H1 (cell line): ENCODE data around the gene PALD1. TPM values are rescaled to one million over a fixed set of nuclear protein-coding genes. Genes with fewer than 3 reads are reported as not detected.

Experiments used
- CTCF ChIA-PET: fragments of 300-600 bp; sonication (Branson Sonifier 250); formaldehyde crosslinking; loops from one replicate; lab custom pipeline; 2021; ENCODE audit not compliant: partially characterized antibody; lab: Charles Lee
- POLR2A ChIA-PET: fragments of 300-600 bp; sonication (Branson Sonifier 250); formaldehyde crosslinking; loops from one replicate; lab custom pipeline; 2021; ENCODE audit warnings: inconsistent platforms; ENCODE audit not compliant: partially characterized antibody; lab: Charles Lee
- DNase-seq, 2 experiments: peaks; one replicate each; pipeline versions ENCODE4 v3.0.0 to v3.0.0-alpha.2; 2010 to 2022; ENCODE audit warnings: low spot score in 2 of 2, low read depth in 1 of 2, mixed read lengths in 1 of 2
- FAIRE-seq: peaks from 2 replicates; lab custom pipeline; 2011; peaks lifted over from hg19 to GRCh38; lab: Jason Lieb, UNC
- H2AFZ ChIP-seq: 2 replicates; pipeline ENCODE4 v1.8.1; 2012; ENCODE audit warnings: low read length, inconsistent platforms
- H2AK5ac ChIP-seq: 2 replicates; pipeline ENCODE4 v1.6.1; 2013; ENCODE audit warnings: low read depth, low read length
- H2BK120ac ChIP-seq: replicated peaks from 2 replicates; pipeline ENCODE3; 2013; ENCODE audit warnings: low read depth, low read length, inconsistent platforms
- H2BK12ac ChIP-seq: 2 replicates; pipeline ENCODE4 v1.6.1; 2013; ENCODE audit warnings: low read depth, low read length
- H2BK15ac ChIP-seq: 2 replicates; pipeline ENCODE4 v1.6.1; 2013; ENCODE audit warnings: low read length
- H2BK20ac ChIP-seq: 2 replicates; pipeline ENCODE4 v1.6.1; 2013; ENCODE audit warnings: low read length
- H2BK5ac ChIP-seq: 2 replicates; pipeline ENCODE4 v1.6.1; 2013; ENCODE audit warnings: low read depth, low read length
- H3K14ac ChIP-seq: 2 replicates; pipeline ENCODE4 v1.6.1; 2013; ENCODE audit warnings: inconsistent platforms; ENCODE audit not compliant: insufficient read length
- H3K18ac ChIP-seq: 2 replicates; pipeline ENCODE4 v1.6.1; 2013; ENCODE audit warnings: low read length; ENCODE audit errors: extremely low read depth
- H3K23ac ChIP-seq: 2 replicates; pipeline ENCODE4 v1.6.1; 2013; ENCODE audit warnings: inconsistent platforms; ENCODE audit not compliant: insufficient read length
- H3K23me2 ChIP-seq: 2 replicates; pipeline ENCODE4 v1.6.1; 2013; ENCODE audit warnings: low read depth, low read length
- H3K27ac ChIP-seq: 2 replicates; pipeline ENCODE4 v1.6.1; 2011; ENCODE audit warnings: low read depth, low read length, inconsistent platforms
- H3K27me3 ChIP-seq, 4 experiments: replicated peaks in 1 of 4; 1 replicate in 1 of 4; 2 replicates in 3 of 4; pipeline versions ENCODE4 v1.6.1 to v1.8.1; 2011 to 2013; ENCODE audit warnings: low read length in 3 of 4, mild to moderate bottlenecking in 3 of 4, inconsistent platforms in 2 of 4, mixed read lengths in 2 of 4, moderate library complexity in 1 of 4; ENCODE audit not compliant: control insufficient read depth in 3 of 4, insufficient read depth in 3 of 4; ENCODE audit errors: extremely low read depth in 1 of 4
- H3K36me3 ChIP-seq, 4 experiments: 2 replicates each; pipeline versions ENCODE4 v1.6.1 to v1.8.1; 2011 to 2013; ENCODE audit warnings: mild to moderate bottlenecking in 4 of 4, low read length in 3 of 4, moderate library complexity in 2 of 4, control low read depth in 1 of 4, inconsistent platforms in 1 of 4; ENCODE audit not compliant: insufficient read depth in 4 of 4, control insufficient read depth in 2 of 4
- H3K4ac ChIP-seq: replicated peaks from 2 replicates; pipeline ENCODE3; 2013; ENCODE audit warnings: low read length, low read depth, mixed read lengths, inconsistent platforms; ENCODE audit not compliant: insufficient read length
- H3K4me1 ChIP-seq, 4 experiments: replicated peaks in 1 of 4; 1 replicate in 1 of 4; 2 replicates in 3 of 4; pipeline versions ENCODE4 v1.6.1 to v1.8.1; 2011 to 2013; ENCODE audit warnings: low read length in 3 of 4, inconsistent platforms in 2 of 4, mixed read lengths in 1 of 4; ENCODE audit not compliant: insufficient read depth in 4 of 4, control insufficient read depth in 3 of 4
- H3K4me2 ChIP-seq, 2 experiments: 2 replicates each; pipeline versions ENCODE4 v1.6.1 to v1.8.1; 2011 to 2013; ENCODE audit warnings: low read depth in 2 of 2, low read length in 2 of 2, control low read depth in 1 of 2, inconsistent platforms in 1 of 2, mild to moderate bottlenecking in 1 of 2; ENCODE audit not compliant: insufficient read depth in 1 of 2
- H3K4me3 ChIP-seq, 4 experiments: fragments of 200-600, 300-600 bp in 1 of 4; sonication (generic), shearing (Covaris generic), sonication (Bioruptor Twin) in 1 of 4; 2 replicates each; pipeline versions ENCODE4 v1.5.1 to v1.8.1; 2011 to 2016; ENCODE audit warnings: low read length in 4 of 4, low read depth in 3 of 4, control low read depth in 2 of 4, inconsistent platforms in 2 of 4, mild to moderate bottlenecking in 2 of 4, mixed read lengths in 1 of 4, moderate library complexity in 1 of 4; ENCODE audit not compliant: insufficient read depth in 2 of 4; ENCODE audit errors: extremely low read depth in 1 of 4
- H3K56ac ChIP-seq: replicated peaks from 2 replicates; pipeline ENCODE3; 2013; ENCODE audit warnings: low read depth, mild to moderate bottlenecking, mixed read lengths, low read length, inconsistent platforms; ENCODE audit not compliant: insufficient read length
- H3K79me1 ChIP-seq: 2 replicates; pipeline ENCODE4 v1.6.1; 2013; ENCODE audit warnings: low read depth, low read length, control low read depth
- H3K79me2 ChIP-seq, 2 experiments: 2 replicates each; pipeline versions ENCODE4 v1.6.1 to v1.8.1; 2012 to 2013; ENCODE audit warnings: low read length in 2 of 2, mild to moderate bottlenecking in 2 of 2, inconsistent platforms in 1 of 2; ENCODE audit not compliant: insufficient read depth in 2 of 2, control insufficient read depth in 1 of 2
- H3K9ac ChIP-seq, 4 experiments: replicated peaks in 1 of 4; 1 replicate in 1 of 4; 2 replicates in 3 of 4; pipeline versions ENCODE4 v1.6.1 to v1.8.1; 2011 to 2013; ENCODE audit warnings: low read depth in 3 of 4, low read length in 3 of 4, control low read depth in 2 of 4, mild to moderate bottlenecking in 2 of 4, moderate library complexity in 2 of 4, inconsistent platforms in 1 of 4; ENCODE audit errors: extremely low read depth in 1 of 4
- H3K9me3 ChIP-seq, 2 experiments: 2 replicates each; pipeline versions ENCODE4 v1.6.1 to v1.8.1; 2012 to 2013; ENCODE audit warnings: mild to moderate bottlenecking in 2 of 2, moderate library complexity in 2 of 2, control low read depth in 1 of 2, inconsistent platforms in 1 of 2, low read depth in 1 of 2, low read length in 1 of 2, mixed read lengths in 1 of 2; ENCODE audit not compliant: insufficient read depth in 2 of 2
- H4K20me1 ChIP-seq, 2 experiments: replicated peaks in 1 of 2; 2 replicates each; pipeline versions ENCODE3 to v1.8.1; 2011 to 2013; ENCODE audit warnings: inconsistent platforms in 2 of 2, low read length in 2 of 2, mild to moderate bottlenecking in 1 of 2; ENCODE audit not compliant: insufficient read depth in 2 of 2, control insufficient read depth in 1 of 2
- H4K5ac ChIP-seq: 2 replicates; pipeline ENCODE4 v1.6.1; 2013; ENCODE audit warnings: low read length, low read depth, mixed read lengths, inconsistent platforms; ENCODE audit not compliant: insufficient read length
- H4K8ac ChIP-seq: 2 replicates; pipeline ENCODE4 v1.8.0; 2013; ENCODE audit warnings: mild to moderate bottlenecking, moderate library complexity, low read length, inconsistent platforms; ENCODE audit not compliant: insufficient read depth; ENCODE audit errors: extremely low read depth
- H4K91ac ChIP-seq: replicated peaks from 2 replicates; pipeline ENCODE3; 2013; ENCODE audit warnings: low read length, mixed read lengths, inconsistent platforms; ENCODE audit not compliant: insufficient read length
- BACH1 ChIP-seq: IDR thresholded peaks from 2 replicates; pipeline ENCODE4 v1.6.1; 2012; ENCODE audit warnings: low read length, improper control_type of control experiment
- CEBPB ChIP-seq: IDR thresholded peaks from 2 replicates; pipeline ENCODE4 v1.6.1; 2012; ENCODE audit warnings: low read depth, low read length
- CTCF ChIP-seq, 3 experiments: IDR thresholded peaks; 1 replicate in 2 of 3; 2 replicates in 1 of 3; pipeline versions ENCODE4 v1.5.1 to v1.6.1; 2011; ENCODE audit warnings: low read length in 3 of 3, mild to moderate bottlenecking in 3 of 3, inconsistent platforms in 2 of 3, low read depth in 1 of 3, moderate library complexity in 1 of 3; ENCODE audit not compliant: insufficient read depth in 1 of 3; ENCODE audit errors: control extremely low read depth in 1 of 3
- HDAC2 ChIP-seq, 2 experiments: fragments of 300-600 bp in 1 of 2; sonication (generic) in 1 of 2; IDR thresholded peaks; 2 replicates each; pipeline ENCODE4 v1.6.1; 2011 to 2012; ENCODE audit warnings: low read depth in 2 of 2, low read length in 2 of 2, mild to moderate bottlenecking in 2 of 2, moderate library complexity in 2 of 2, borderline replicate concordance in 1 of 2, inconsistent platforms in 1 of 2
- HDAC6 ChIP-seq: IDR thresholded peaks from one replicate; pipeline ENCODE4 v1.7.1; 2012; ENCODE audit warnings: low read depth, mild to moderate bottlenecking, inconsistent platforms, low read length, moderate library complexity
- SP4 ChIP-seq: IDR thresholded peaks from 2 replicates; pipeline ENCODE4 v1.6.1; 2012; ENCODE audit warnings: low read length, inconsistent platforms
- TCF12 ChIP-seq: IDR thresholded peaks from 2 replicates; pipeline ENCODE4 v1.6.1; 2011; ENCODE audit warnings: low read depth, mild to moderate bottlenecking, low read length
- WGBS, 2 experiments: shearing (Covaris generic) in 1 of 2; methylation state at CpG; one replicate each; pipeline versions ENCODE4 v1.1.6 to v1.1.7; 2013 to 2015; ENCODE audit warnings: low lambda C conversion rate in 2 of 2, mixed read lengths in 2 of 2, inconsistent platforms in 1 of 2, low coverage in 1 of 2, missing lambda C conversion rate in 1 of 2; ENCODE audit not compliant: insufficient replicate concordance in 2 of 2, insufficient coverage in 1 of 2, insufficient read length in 1 of 2; ENCODE audit errors: extremely low coverage in 1 of 2, missing lambda C conversion rate in 1 of 2; 5-methylcytosine and 5-hydroxymethylcytosine counted together
- polyA plus RNA-seq, 7 experiments: library from polyadenylated mRNA; depleted of rRNA in 3 of 7; stranded (reverse) in 5 of 7; unstranded in 2 of 7; fragments of >200 nt in 5 of 7; fragments of 200-250 nt in 2 of 7; gene quantifications; 1 replicate in 5 of 7; 2 replicates in 1 of 7; 4 replicates in 1 of 7; pipeline versions ENCODE4 v1.2.1 to v1.2.3, GENCODE V29; 2011 to 2013; ENCODE audit warnings: missing spikeins in 2 of 7, mixed read lengths in 2 of 7
- total RNA-seq: library from RNA; stranded (reverse); fragmentation: NEBNext Ultra II Directional; extraction: Animal tissue kit (Norgen Biotek cat#: 25700); gene quantifications from 2 replicates; pipeline ENCODE4 v1.2.1, GENCODE V29; 2021

Gene PALD1
- total and polyA plus RNA-seq, 2 of the 8 experiments (the other 6 are each of a cell fraction or from before 2014, with no cell fraction given): 13.3 to 32.8 TPM

GRCh38 chr10:70564901-70565351 is 86.4 kb downstream of the PALD1 start:
- 91% methylated on average over 6 of the region's 6 CpGs; no CpG with 5 or more reads in 1 of the 2 experiments for WGBS, 2 experiments
- TF ChIP-seq BACH1: no peak
- TF ChIP-seq CTCF (IDR thresholded peaks at IDR 0.05; ENCODE audit: control extremely low read depth in 1 of 3, insufficient read depth in 1 of 3, low read depth in 1 of 3, low read length in 3 of 3): no peak
- TF ChIP-seq HDAC2 (IDR thresholded peaks at IDR 0.05; ENCODE audit: borderline replicate concordance in 1 of 2, low read depth in 2 of 2, low read length in 2 of 2): no peak
- no peak for TF ChIP-seq TCF12
- no peak for TF ChIP-seq CEBPB
- no peak for TF ChIP-seq HDAC6
- no peak for TF ChIP-seq SP4

More at GRCh38 chr10:70564901-70565351, 86.4 kb downstream of the PALD1 start:
- Histone ChIP-seq H2BK12ac (no peak overlapping the region), H3K23me2 (no peaks in the 10 kb centered on the region), H3K4me3 (no peak overlapping the region), H4K20me1 (peaks cover 2 to 8% of the 10 kb centered on the region in 2 experiments), H3K4ac (no peak overlapping the region), H3K27ac (no peak overlapping the region), H3K79me1 (no peaks in the 10 kb centered on the region), H4K5ac (no peak overlapping the region), H3K4me1 (no peaks in the 10 kb centered on the region), H3K23ac (no peak overlapping the region), H2BK15ac (no peak overlapping the region), H3K18ac (no peak overlapping the region; the same call in 1 of the 2 replicates), H2BK20ac (no peak overlapping the region), H2BK120ac (no peak overlapping the region), H3K9me3 (no peaks in the 10 kb centered on the region), H3K9ac (no peak overlapping the region), H3K4me2 (no peak overlapping the region), H3K79me2 (no peaks in the 10 kb centered on the region), H4K91ac (no peak overlapping the region), H2BK5ac (no peak overlapping the region), H3K14ac (no peak overlapping the region), H2AFZ (no peak overlapping the region), H2AK5ac (no peak overlapping the region), H3K56ac (no peak overlapping the region), H3K27me3 (no peaks in the 10 kb centered on the region), H4K8ac (no peak overlapping the region), H3K36me3 (no peaks in the 10 kb centered on the region; a peak in 1 of 8 replicates)
- no peak for FAIRE-seq
- CTCF ChIA-PET: interaction anchor here (1.0 to 3.1 kb wide), 5 partner anchors 9 to 339 kb away, joined by 3 to 8 read pairs (median 5); no protein-coding TSS in a partner anchor
- POLR2A ChIA-PET: interaction anchor here (0.7 kb wide), 1 partner anchor 129 kb away, joined by 3 read pairs; no protein-coding TSS in a partner anchor
- no peak for DNase-seq
